ENCODE results near the gene EFEMP1.
"Not testable (repeated sequence)": the region's sequence is repeated elsewhere in the genome, so short reads cannot be mapped to it uniquely, and the experiment has no call there.

EFEMP1 gene

GRCh38 chr2:55827855-55828254, 95.7 kb downstream of the EFEMP1 start:
- DNase-seq (ENCODE audit: low read depth in 2 of 2) = peak in 1 of 2 donors; percentile 56
- TF ChIP-seq, protein P1, sequence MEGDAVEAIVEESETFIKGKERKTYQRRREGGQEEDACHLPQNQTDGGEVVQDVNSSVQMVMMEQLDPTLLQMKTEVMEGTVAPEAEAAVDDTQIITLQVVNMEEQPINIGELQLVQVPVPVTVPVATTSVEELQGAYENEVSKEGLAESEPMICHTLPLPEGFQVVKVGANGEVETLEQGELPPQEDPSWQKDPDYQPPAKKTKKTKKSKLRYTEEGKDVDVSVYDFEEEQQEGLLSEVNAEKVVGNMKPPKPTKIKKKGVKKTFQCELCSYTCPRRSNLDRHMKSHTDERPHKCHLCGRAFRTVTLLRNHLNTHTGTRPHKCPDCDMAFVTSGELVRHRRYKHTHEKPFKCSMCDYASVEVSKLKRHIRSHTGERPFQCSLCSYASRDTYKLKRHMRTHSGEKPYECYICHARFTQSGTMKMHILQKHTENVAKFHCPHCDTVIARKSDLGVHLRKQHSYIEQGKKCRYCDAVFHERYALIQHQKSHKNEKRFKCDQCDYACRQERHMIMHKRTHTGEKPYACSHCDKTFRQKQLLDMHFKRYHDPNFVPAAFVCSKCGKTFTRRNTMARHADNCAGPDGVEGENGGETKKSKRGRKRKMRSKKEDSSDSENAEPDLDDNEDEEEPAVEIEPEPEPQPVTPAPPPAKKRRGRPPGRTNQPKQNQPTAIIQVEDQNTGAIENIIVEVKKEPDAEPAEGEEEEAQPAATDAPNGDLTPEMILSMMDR (IDR thresholded peaks at IDR 0.05; ENCODE audit: low read depth, low read length) = no peak

GRCh38 chr2:55827428-55827827, 96.2 kb downstream of the EFEMP1 start:
- H3K4me3 ChIP-seq (replicated peaks in 1 of 2; ENCODE audit: low read depth in 2 of 2, low read length in 2 of 2) = not testable (repeated sequence)
- DNase-seq (ENCODE audit: low read depth in 2 of 2) = peak in 1 of 2 donors; percentile 62

More at GRCh38 chr2:55827855-55828254, 95.7 kb downstream of the EFEMP1 start:
- no peak overlapping the region for H3K4me3 ChIP-seq (replicated peaks in 1 of 2; ENCODE audit: low read depth in 2 of 2, low read length in 2 of 2)

DNA sequence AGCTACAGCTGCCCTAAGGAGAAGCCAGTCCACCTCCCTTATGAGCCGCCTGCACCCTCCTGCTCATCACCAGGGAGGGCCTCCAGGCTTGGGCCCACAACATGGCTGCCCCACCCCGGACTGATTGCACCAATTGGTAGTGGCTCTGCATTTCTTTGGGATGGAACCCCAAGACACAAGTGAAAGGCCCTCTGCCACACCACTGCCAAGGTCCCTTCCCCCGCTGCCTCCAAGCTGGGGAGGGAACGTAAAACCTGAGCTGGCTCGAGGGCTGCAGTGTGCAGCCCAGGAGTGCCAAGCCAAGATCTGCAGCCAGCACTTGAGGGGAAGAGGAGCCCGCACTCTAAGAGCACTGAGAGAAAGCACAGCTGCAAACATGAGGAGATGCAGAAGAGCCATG, 97.3 kb downstream of the EFEMP1 start:
- TF ChIP-seq, protein P1 (IDR thresholded peaks at IDR 0.05; ENCODE audit: low read depth, low read length) = no peak
- no peak for DNase-seq (ENCODE audit: low read depth in 2 of 2)
- H3K4me3 ChIP-seq (replicated peaks in 1 of 2; ENCODE audit: low read depth in 2 of 2, low read length in 2 of 2) = no peak overlapping the region

DNA sequence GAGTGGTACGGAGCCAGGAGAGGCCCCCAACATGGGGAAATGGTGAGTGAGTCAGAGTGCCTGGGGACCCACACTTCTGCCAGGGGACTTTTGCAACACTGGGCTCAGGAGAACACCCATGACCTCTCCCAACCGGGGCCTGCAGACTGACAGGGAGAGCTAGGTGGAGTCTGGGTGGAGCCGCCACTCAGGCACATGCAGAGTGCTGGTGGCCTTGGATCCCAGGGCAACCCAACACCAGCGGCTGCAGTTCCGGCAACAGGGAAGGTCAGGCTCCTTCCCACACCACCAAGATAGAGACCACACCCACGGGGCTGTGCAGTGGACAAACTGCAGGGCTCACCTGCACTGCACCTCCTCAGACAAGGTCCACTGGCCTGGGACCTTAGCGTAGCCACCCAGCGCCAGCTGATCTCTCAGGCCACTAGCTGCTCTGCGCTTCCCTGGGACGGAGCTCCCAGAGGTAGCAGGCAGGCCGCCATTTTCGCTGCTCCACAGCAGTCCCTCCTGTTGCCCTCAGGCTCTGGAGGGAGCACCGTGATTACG, 99.0 kb downstream of the EFEMP1 start:
- no peak overlapping the region for H3K4me3 ChIP-seq (replicated peaks in 1 of 2; ENCODE audit: low read depth in 2 of 2, low read length in 2 of 2)
- DNase-seq (ENCODE audit: low read depth in 2 of 2) = no peak
- TF ChIP-seq, protein P1 (IDR thresholded peaks at IDR 0.05; ENCODE audit: low read depth, low read length) = no peak
